Activated CD4-positive, CD25-positive, alpha-beta regulatory T cell treated with anti-CD3 and anti-CD28 coated beads, Interleukin-2, amount 50 U/mL, for 16 hours (primary cell): ENCODE measurements around the gene MMRN1.

Experiments
- DNase-seq: peaks from one replicate; pipeline ENCODE4 v3.0.0-alpha.2; 2020; ENCODE audit warnings: low read depth, low spot score

MMRN1 gene

GRCh38 chr4:89913623-89914022 is 19.0 kb downstream of the MMRN1 start:
- DNase-seq, result no peak

GRCh38 chr4:89914609-89915550 is 20.2 kb downstream of the MMRN1 start:
- no peak for DNase-seq

GRCh38 chr4:89915937-89916336 is 21.3 kb downstream of the MMRN1 start:
- no peak for DNase-seq

- DNase-seq, result no peak
These were observed 28.3 kb downstream of the MMRN1 start for GRCh38 chr4:89922848-89923416.

- DNase-seq, result no peak
These were observed 34.2 kb downstream of the MMRN1 start for GRCh38 chr4:89928838-89929237.

- peak; percentile 8 for DNase-seq
These were observed 34.9 kb downstream of the MMRN1 start for GRCh38 chr4:89929425-89930159.

- no peak for DNase-seq
These were observed 44.9 kb downstream of the MMRN1 start for GRCh38 chr4:89939546-89939945.

- DNase-seq, result no peak
These were observed 45.3 kb downstream of the MMRN1 start for GRCh38 chr4:89939994-89940393.

GRCh38 chr4:89942811-89943210 is 48.2 kb downstream of the MMRN1 start:
- no peak for DNase-seq

GRCh38 chr4:89949782-89950387 is 55.2 kb downstream of the MMRN1 start:
- DNase-seq, result no peak

- no peak for DNase-seq
These were observed 57.8 kb downstream of the MMRN1 start for GRCh38 chr4:89952458-89952857.

- DNase-seq, result no peak
These were observed 60.4 kb downstream of the MMRN1 start for GRCh38 chr4:89954906-89955695.

- no peak for DNase-seq
These were observed 62.6 kb downstream of the MMRN1 start for GRCh38 chr4:89957046-89957926.

GRCh38 chr4:89981789-89982334 is 87.2 kb downstream of the MMRN1 start:
- no peak for DNase-seq

GRCh38 chr4:89988268-89988667 is 93.6 kb downstream of the MMRN1 start:
- no peak for DNase-seq

- DNase-seq, result no peak
These were observed 98.1 kb downstream of the MMRN1 start for GRCh38 chr4:89992744-89993143.

GRCh38 chr4:89994176-89994873 is 99.7 kb downstream of the MMRN1 start:
- DNase-seq, result no peak

- no peak for DNase-seq
These were observed 100.4 kb downstream of the MMRN1 start for GRCh38 chr4:89995006-89995405.

GRCh38 chr4:89995814-89996213 is 101.2 kb downstream of the MMRN1 start:
- DNase-seq, result no peak
